OCI-LY1 (cell line): ENCODE measurements around the gene EDN3.

ENCODE experiments used
- EZH2 ChIP-seq: fragments of 200-600 bp; sonication (generic), shearing (Covaris generic); IDR thresholded peaks from 2 replicates; pipeline ENCODE4 v1.8.0; 2017; ENCODE audit warnings: borderline replicate concordance, mixed run types, mild to moderate bottlenecking, antibody characterized with exemption, low read length, moderate library complexity, mixed read lengths
- TF ChIP-seq, protein P1 (sequence below): fragments of 200-600 bp; sonication (generic), shearing (Covaris generic); IDR thresholded peaks from 2 replicates; pipeline ENCODE4 v1.5.1; 2017; ENCODE audit warnings: mild to moderate bottlenecking, antibody characterized with exemption, low read length, moderate library complexity, mixed read lengths

DNA sequence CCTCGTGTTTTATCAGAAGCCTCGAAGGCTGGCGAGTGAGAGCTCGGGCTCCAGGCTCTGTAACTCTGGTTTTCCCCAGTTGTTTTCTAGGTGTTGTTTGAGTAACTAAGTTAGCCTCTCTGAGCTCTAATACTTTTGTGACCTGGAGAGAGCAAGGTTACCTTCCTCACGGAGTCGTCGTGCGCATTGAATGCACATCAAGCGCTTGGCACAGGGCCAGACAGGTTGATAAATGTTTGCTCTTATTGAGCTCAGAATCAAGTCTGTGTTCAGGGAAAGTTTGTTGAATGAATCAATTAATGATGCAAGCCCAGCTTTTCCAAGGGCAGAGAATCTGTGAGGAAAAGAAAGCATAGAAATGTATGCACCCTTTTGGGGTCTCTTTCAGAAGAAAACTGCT lies 33.5 kb downstream of the EDN3 start:
- TF ChIP-seq, protein P1, sequence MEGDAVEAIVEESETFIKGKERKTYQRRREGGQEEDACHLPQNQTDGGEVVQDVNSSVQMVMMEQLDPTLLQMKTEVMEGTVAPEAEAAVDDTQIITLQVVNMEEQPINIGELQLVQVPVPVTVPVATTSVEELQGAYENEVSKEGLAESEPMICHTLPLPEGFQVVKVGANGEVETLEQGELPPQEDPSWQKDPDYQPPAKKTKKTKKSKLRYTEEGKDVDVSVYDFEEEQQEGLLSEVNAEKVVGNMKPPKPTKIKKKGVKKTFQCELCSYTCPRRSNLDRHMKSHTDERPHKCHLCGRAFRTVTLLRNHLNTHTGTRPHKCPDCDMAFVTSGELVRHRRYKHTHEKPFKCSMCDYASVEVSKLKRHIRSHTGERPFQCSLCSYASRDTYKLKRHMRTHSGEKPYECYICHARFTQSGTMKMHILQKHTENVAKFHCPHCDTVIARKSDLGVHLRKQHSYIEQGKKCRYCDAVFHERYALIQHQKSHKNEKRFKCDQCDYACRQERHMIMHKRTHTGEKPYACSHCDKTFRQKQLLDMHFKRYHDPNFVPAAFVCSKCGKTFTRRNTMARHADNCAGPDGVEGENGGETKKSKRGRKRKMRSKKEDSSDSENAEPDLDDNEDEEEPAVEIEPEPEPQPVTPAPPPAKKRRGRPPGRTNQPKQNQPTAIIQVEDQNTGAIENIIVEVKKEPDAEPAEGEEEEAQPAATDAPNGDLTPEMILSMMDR = no peak
- no peak for TF ChIP-seq EZH2
